DOHH2 (cell line): Measurements from ENCODE around the gene EML4.

ENCODE experiments used
- CTCF ChIP-seq: fragments of 200-600 bp; sonication (generic); IDR thresholded peaks from one replicate; pipeline ENCODE4 v1.5.1; 2014; ENCODE audit warnings: antibody characterized with exemption, mild to moderate bottlenecking, low read depth, low read length; ENCODE audit not compliant: poor library complexity, severe bottlenecking
- EZH2phosphoT487 ChIP-seq: fragments of 200-600 bp; sonication (generic); IDR thresholded peaks from 2 replicates; pipeline ENCODE4 v1.6.1; 2017; ENCODE audit warnings: borderline replicate concordance, mild to moderate bottlenecking, antibody characterized with exemption, low read length, moderate library complexity, mixed read lengths

- TF ChIP-seq CTCF, result no peak
- TF ChIP-seq EZH2phosphoT487, result no peak
These were observed 195.5 kb downstream of the EML4 start for GRCh38 chr2:42364658-42365057.
